Liver (tissue), 9 donors: Measurements from ENCODE around the gene LONRF2. TPM values are rescaled to one million over a fixed set of nuclear protein-coding genes. Genes with fewer than 3 reads are reported as not detected.

Source experiments
- DNase-seq: peaks from one replicate; pipeline ENCODE4 v3.0.0-alpha.2; 2017; ENCODE audit warnings: low spot score
- H3K27ac ChIP-seq, 2 donors: one replicate each; pipeline ENCODE4 v1.7.0; 2013; ENCODE audit warnings: inconsistent platforms in 2 of 2, low read length in 2 of 2, control low read depth in 1 of 2, low read depth in 1 of 2, mild to moderate bottlenecking in 1 of 2
- H3K27me3 ChIP-seq, 4 donors: one replicate each; pipeline versions ENCODE4 v1.6.1 to v1.7.0; 2013; ENCODE audit warnings: low read length in 3 of 4, inconsistent platforms in 1 of 4, mild to moderate bottlenecking in 1 of 4, moderate library complexity in 1 of 4; ENCODE audit not compliant: control insufficient read depth in 4 of 4, insufficient read depth in 4 of 4
- H3K36me3 ChIP-seq, 4 donors: one replicate each; pipeline versions ENCODE4 v1.6.1 to v1.7.0; 2013; ENCODE audit warnings: low read length in 3 of 4, mild to moderate bottlenecking in 3 of 4, low read depth in 1 of 4, moderate library complexity in 1 of 4; ENCODE audit not compliant: control insufficient read depth in 4 of 4, insufficient read depth in 3 of 4
- H3K4me1 ChIP-seq, 4 donors: one replicate each; pipeline versions ENCODE4 v1.6.1 to v1.7.0; 2013; ENCODE audit warnings: low read length in 3 of 4, mild to moderate bottlenecking in 3 of 4, moderate library complexity in 1 of 4; ENCODE audit not compliant: control insufficient read depth in 4 of 4, insufficient read depth in 4 of 4
- H3K4me3 ChIP-seq, 3 donors: one replicate each; pipeline versions ENCODE4 v1.6.1 to v1.7.0; 2013; ENCODE audit warnings: low read length in 3 of 3, control low read depth in 1 of 3, low read depth in 1 of 3, mild to moderate bottlenecking in 1 of 3
- H3K9ac ChIP-seq, 2 donors: one replicate each; pipeline ENCODE4 v1.7.0; 2013; ENCODE audit warnings: low read length in 2 of 2, mild to moderate bottlenecking in 2 of 2, moderate library complexity in 2 of 2, control low read depth in 1 of 2, low read depth in 1 of 2
- H3K9me3 ChIP-seq, 4 donors: one replicate each; pipeline versions ENCODE4 v1.6.1 to v1.7.0; 2013; ENCODE audit warnings: low read length in 3 of 4; ENCODE audit not compliant: control insufficient read depth in 4 of 4
- CTCF ChIP-seq: fragments of 150-350 bp; IDR thresholded peaks from 2 replicates; pipeline ENCODE4 v1.5.1; 2017; ENCODE audit warnings: improper control_type of control experiment, low read depth, low read length; ENCODE audit not compliant: missing input control
- EGR1 ChIP-seq, 2 donors: IDR thresholded peaks; 2 replicates each; pipeline ENCODE4 v1.6.1; 2016 to 2018; ENCODE audit warnings: antibody characterized with exemption in 2 of 2, low read depth in 2 of 2
- FOXA1 ChIP-seq: IDR thresholded peaks from 2 replicates; pipeline ENCODE4 v1.6.1; 2016; ENCODE audit warnings: antibody characterized with exemption
- FOXA2 ChIP-seq: IDR thresholded peaks from 2 replicates; pipeline ENCODE4 v1.6.1; 2016; ENCODE audit warnings: antibody characterized with exemption
- GABPA ChIP-seq, 2 donors: IDR thresholded peaks in 1 of 2; conservative IDR thresholded peaks in 1 of 2; 2 replicates each; pipeline ENCODE4 v1.6.1; 2016; ENCODE audit warnings: antibody characterized with exemption in 2 of 2, mild to moderate bottlenecking in 1 of 2, moderate library complexity in 1 of 2
- HNF4A ChIP-seq, 2 donors: conservative IDR thresholded peaks; 2 replicates each; pipeline ENCODE4 v1.6.1; 2016; ENCODE audit warnings: antibody characterized with exemption in 2 of 2, mild to moderate bottlenecking in 2 of 2
- HNF4G ChIP-seq: IDR thresholded peaks from 2 replicates; pipeline ENCODE4 v1.6.1; 2016; ENCODE audit warnings: antibody characterized with exemption
- JUND ChIP-seq, 2 donors: IDR thresholded peaks; 2 replicates each; pipeline ENCODE4 v1.6.1; 2016; ENCODE audit warnings: antibody characterized with exemption in 2 of 2
- NR2F2 ChIP-seq: IDR thresholded peaks from 2 replicates; pipeline ENCODE4 v1.6.1; 2016; ENCODE audit warnings: antibody characterized with exemption
- RAD21 ChIP-seq, 2 donors: IDR thresholded peaks; 2 replicates each; pipeline ENCODE4 v1.6.1; 2016; ENCODE audit warnings: antibody characterized with exemption in 2 of 2, mild to moderate bottlenecking in 2 of 2
- REST ChIP-seq: IDR thresholded peaks from 2 replicates; pipeline ENCODE4 v1.6.1; 2016; ENCODE audit warnings: antibody characterized with exemption, mild to moderate bottlenecking
- RXRA ChIP-seq, 2 donors: IDR thresholded peaks; 2 replicates each; pipeline ENCODE4 v1.6.1; 2017 to 2018; ENCODE audit warnings: antibody characterized with exemption in 2 of 2, mild to moderate bottlenecking in 1 of 2
- SP1 ChIP-seq: IDR thresholded peaks from 2 replicates; pipeline ENCODE4 v1.6.1; 2018; ENCODE audit warnings: antibody characterized with exemption, mild to moderate bottlenecking
- TAF1 ChIP-seq: conservative IDR thresholded peaks from 2 replicates; pipeline ENCODE4 v1.6.1; 2016; ENCODE audit warnings: antibody characterized with exemption, mild to moderate bottlenecking
- YY1 ChIP-seq: IDR thresholded peaks from 2 replicates; pipeline ENCODE4 v1.6.1; 2016; ENCODE audit warnings: antibody characterized with exemption, mild to moderate bottlenecking
- ZBTB33 ChIP-seq: IDR thresholded peaks from 2 replicates; pipeline ENCODE4 v1.6.1; 2016; ENCODE audit warnings: antibody characterized with exemption
- WGBS: extraction: QIAGEN DNeasy Blood & Tissue Kit; methylation state at CpG from one replicate; pipeline ENCODE4 v1.1.7; 2013; 5-methylcytosine and 5-hydroxymethylcytosine counted together
- polyA plus RNA-seq, 2 donors: library from polyadenylated mRNA; stranded (reverse) in 1 of 2; unstranded in 1 of 2; fragments of 200-250 nt in 1 of 2; fragments of >200 nt in 1 of 2; fragmentation: Nextera tagmentation in 1 of 2; extraction: Ambion mirVana in 1 of 2; gene quantifications; one replicate each; pipeline versions ENCODE4 v1.2.1 to v1.2.3, GENCODE V29; 2013 to 2015
- total RNA-seq, 2 donors: library from RNA; depleted of rRNA; stranded (reverse); fragments of >200 nt; gene quantifications; one replicate each; pipeline ENCODE4 v1.2.3, GENCODE V29; 2014
- TF ChIP-seq, protein P1 (sequence below): IDR thresholded peaks from 2 replicates; pipeline ENCODE4 v1.6.1; 2016; ENCODE audit warnings: antibody characterized with exemption
- TF ChIP-seq, protein P2 (sequence below): IDR thresholded peaks from 2 replicates; pipeline ENCODE4 v1.6.1; 2016; ENCODE audit warnings: antibody characterized with exemption
- donor health status: healthy.
- donor health status: healthy.
- donor health status: healthy.
- donor health status: healthy.
- donor health status: healthy.

The LONRF2 gene
- total and polyA plus RNA-seq, 4 donors: 0.06 to 3.7 (median 0.24) TPM

DNA sequence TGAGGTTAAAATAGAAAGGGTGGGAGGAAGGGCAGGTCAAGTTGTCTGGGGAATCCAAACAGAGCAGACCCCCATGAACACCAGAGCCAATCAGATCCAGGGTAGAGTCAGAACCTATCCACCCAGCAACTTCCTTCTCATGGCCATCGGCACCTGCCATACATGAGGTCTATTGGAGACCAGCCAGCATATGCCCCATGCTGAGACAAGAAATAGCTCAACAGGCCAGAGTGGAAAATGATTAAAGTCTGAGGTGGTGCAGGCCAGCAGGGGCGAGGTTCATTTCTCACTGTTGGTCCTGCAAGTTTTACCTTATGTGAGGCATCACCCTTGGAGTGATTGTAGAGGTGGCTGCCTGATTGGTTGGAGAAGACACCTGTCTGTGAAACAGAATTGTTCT, 89.2 kb downstream of the LONRF2 start (continued):
- TF ChIP-seq REST: no peak

- H3K4me3 ChIP-seq: no peak overlapping the region
- H3K27ac ChIP-seq: no peak overlapping the region
- DNase-seq: no peak
- TF ChIP-seq JUND (IDR thresholded peaks at IDR 0.05) (no peak), SP1 (no peak), HNF4G (no peak), ZBTB33 (no peak), YY1 (no peak), GABPA (IDR thresholded peaks at IDR 0.05 in 1 of 2, conservative IDR thresholded peaks at IDR 0.05 in 1 of 2) (no peak), RAD21 (IDR thresholded peaks at IDR 0.05) (no peak)
- TF ChIP-seq, protein P1, sequence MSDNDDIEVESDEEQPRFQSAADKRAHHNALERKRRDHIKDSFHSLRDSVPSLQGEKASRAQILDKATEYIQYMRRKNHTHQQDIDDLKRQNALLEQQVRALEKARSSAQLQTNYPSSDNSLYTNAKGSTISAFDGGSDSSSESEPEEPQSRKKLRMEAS: no peak
- H3K9ac ChIP-seq: no peak overlapping the region
- no peaks in the 10 kb centered on the region for H3K27me3 ChIP-seq
- no peaks in the 10 kb centered on the region for H3K9me3 ChIP-seq
- H3K4me1 ChIP-seq: no peaks in the 10 kb centered on the region
- 78% methylated on average over 2 of the region's 2 CpGs for WGBS
- H3K36me3 ChIP-seq: no peaks in the 10 kb centered on the region
These were observed 91.5 kb downstream of the LONRF2 start for GRCh38 chr2:100230754-100231153.

GRCh38 chr2:100228967-100229366, 93.3 kb downstream of the LONRF2 start:
- Histone ChIP-seq H3K27me3 (no peaks in the 10 kb centered on the region), H3K9me3 (no peaks in the 10 kb centered on the region), H3K27ac (no peak overlapping the region), H3K9ac (no peak overlapping the region), H3K4me3 (no peak overlapping the region), H3K36me3 (no peaks in the 10 kb centered on the region), H3K4me1 (no peaks in the 10 kb centered on the region)
- no peak for DNase-seq
- 94% methylated on average over 1 of the region's 1 CpG for WGBS
- TF ChIP-seq HNF4A (conservative IDR thresholded peaks at IDR 0.05): no peak
- no peak for TF ChIP-seq CTCF
- no peak for TF ChIP-seq YY1
- no peak for TF ChIP-seq NR2F2
- no peak for TF ChIP-seq GABPA (IDR thresholded peaks at IDR 0.05 in 1 of 2, conservative IDR thresholded peaks at IDR 0.05 in 1 of 2)
- TF ChIP-seq TAF1: no peak
- TF ChIP-seq RAD21 (IDR thresholded peaks at IDR 0.05): no peak
- TF ChIP-seq JUND (IDR thresholded peaks at IDR 0.05): no peak
- TF ChIP-seq FOXA1: no peak
- TF ChIP-seq, protein P2, sequence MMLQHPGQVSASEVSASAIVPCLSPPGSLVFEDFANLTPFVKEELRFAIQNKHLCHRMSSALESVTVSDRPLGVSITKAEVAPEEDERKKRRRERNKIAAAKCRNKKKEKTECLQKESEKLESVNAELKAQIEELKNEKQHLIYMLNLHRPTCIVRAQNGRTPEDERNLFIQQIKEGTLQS: no peak
- TF ChIP-seq FOXA2: no peak
- no peak for TF ChIP-seq RXRA (IDR thresholded peaks at IDR 0.05)
- no peak for TF ChIP-seq EGR1 (IDR thresholded peaks at IDR 0.05; ENCODE audit: low read depth in 2 of 2)
- TF ChIP-seq, protein P1: no peak
- TF ChIP-seq ZBTB33: no peak
- no peak for TF ChIP-seq HNF4G
- TF ChIP-seq SP1: no peak
